Astrocyte (in vitro differentiated cells and primary cell): Measurements from ENCODE around the gene PTPRM.

Experiments used
- EZH2 ChIP-seq: IDR thresholded peaks from 2 replicates; pipeline ENCODE4 v1.6.1; 2012; ENCODE audit warnings: mild to moderate bottlenecking, low read length, inconsistent platforms; ENCODE audit not compliant: insufficient read depth
- TF ChIP-seq, protein P1 (sequence below): IDR thresholded peaks from 2 replicates; pipeline ENCODE4 v1.5.1; 2011; ENCODE audit warnings: low read depth, mild to moderate bottlenecking, inconsistent platforms, low read length, moderate library complexity; ENCODE audit not compliant: insufficient read depth

GRCh38 chr18:8167673-8168072 lies 600.6 kb downstream of the PTPRM start:
- TF ChIP-seq, protein P1, sequence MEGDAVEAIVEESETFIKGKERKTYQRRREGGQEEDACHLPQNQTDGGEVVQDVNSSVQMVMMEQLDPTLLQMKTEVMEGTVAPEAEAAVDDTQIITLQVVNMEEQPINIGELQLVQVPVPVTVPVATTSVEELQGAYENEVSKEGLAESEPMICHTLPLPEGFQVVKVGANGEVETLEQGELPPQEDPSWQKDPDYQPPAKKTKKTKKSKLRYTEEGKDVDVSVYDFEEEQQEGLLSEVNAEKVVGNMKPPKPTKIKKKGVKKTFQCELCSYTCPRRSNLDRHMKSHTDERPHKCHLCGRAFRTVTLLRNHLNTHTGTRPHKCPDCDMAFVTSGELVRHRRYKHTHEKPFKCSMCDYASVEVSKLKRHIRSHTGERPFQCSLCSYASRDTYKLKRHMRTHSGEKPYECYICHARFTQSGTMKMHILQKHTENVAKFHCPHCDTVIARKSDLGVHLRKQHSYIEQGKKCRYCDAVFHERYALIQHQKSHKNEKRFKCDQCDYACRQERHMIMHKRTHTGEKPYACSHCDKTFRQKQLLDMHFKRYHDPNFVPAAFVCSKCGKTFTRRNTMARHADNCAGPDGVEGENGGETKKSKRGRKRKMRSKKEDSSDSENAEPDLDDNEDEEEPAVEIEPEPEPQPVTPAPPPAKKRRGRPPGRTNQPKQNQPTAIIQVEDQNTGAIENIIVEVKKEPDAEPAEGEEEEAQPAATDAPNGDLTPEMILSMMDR, result no peak
- no peak for TF ChIP-seq EZH2
